Measurements from ENCODE around the gene NR6A1.

Gene NR6A1

DNA sequence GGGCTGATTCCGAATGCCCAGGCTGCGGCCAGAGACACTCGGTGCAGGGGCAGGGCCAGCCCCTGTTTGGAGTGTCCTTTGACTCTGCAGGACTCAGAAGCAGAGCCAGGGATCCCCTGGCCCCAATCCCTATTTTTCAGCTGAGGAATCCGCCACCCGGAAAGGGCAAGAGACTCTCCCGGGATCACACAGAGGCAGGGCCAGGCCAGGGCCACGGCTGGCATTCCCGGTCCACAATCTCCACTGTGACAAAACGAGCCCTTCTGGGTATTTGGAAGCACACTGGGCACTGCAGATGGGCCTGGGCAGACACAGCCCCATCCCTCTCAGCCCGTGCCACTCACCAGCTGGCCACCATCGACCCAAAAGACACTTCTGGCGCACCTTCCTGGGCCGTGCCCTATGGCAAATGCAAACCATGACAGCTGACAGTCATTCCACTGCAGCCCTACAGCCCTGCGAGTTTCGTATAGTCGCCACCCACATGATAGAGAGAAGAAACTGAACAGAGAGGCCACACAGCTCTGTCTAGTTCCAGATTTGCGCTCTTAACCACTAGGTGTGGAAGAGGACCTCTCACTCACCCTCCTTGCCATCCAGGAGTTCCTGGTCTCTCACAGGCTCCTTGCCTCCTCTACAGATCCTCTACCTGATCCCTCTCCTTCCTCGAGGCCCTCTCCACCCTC is 277.2 kb downstream of the NR6A1 start:
- no peak overlapping the region for H3K27ac ChIP-seq (replicated peaks)
- TF ChIP-seq, protein P1, sequence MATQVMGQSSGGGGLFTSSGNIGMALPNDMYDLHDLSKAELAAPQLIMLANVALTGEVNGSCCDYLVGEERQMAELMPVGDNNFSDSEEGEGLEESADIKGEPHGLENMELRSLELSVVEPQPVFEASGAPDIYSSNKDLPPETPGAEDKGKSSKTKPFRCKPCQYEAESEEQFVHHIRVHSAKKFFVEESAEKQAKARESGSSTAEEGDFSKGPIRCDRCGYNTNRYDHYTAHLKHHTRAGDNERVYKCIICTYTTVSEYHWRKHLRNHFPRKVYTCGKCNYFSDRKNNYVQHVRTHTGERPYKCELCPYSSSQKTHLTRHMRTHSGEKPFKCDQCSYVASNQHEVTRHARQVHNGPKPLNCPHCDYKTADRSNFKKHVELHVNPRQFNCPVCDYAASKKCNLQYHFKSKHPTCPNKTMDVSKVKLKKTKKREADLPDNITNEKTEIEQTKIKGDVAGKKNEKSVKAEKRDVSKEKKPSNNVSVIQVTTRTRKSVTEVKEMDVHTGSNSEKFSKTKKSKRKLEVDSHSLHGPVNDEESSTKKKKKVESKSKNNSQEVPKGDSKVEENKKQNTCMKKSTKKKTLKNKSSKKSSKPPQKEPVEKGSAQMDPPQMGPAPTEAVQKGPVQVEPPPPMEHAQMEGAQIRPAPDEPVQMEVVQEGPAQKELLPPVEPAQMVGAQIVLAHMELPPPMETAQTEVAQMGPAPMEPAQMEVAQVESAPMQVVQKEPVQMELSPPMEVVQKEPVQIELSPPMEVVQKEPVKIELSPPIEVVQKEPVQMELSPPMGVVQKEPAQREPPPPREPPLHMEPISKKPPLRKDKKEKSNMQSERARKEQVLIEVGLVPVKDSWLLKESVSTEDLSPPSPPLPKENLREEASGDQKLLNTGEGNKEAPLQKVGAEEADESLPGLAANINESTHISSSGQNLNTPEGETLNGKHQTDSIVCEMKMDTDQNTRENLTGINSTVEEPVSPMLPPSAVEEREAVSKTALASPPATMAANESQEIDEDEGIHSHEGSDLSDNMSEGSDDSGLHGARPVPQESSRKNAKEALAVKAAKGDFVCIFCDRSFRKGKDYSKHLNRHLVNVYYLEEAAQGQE (IDR thresholded peaks at IDR 0.05; ENCODE audit: insufficient replicate concordance, low read depth), result no peak
- TF ChIP-seq, protein P2, sequence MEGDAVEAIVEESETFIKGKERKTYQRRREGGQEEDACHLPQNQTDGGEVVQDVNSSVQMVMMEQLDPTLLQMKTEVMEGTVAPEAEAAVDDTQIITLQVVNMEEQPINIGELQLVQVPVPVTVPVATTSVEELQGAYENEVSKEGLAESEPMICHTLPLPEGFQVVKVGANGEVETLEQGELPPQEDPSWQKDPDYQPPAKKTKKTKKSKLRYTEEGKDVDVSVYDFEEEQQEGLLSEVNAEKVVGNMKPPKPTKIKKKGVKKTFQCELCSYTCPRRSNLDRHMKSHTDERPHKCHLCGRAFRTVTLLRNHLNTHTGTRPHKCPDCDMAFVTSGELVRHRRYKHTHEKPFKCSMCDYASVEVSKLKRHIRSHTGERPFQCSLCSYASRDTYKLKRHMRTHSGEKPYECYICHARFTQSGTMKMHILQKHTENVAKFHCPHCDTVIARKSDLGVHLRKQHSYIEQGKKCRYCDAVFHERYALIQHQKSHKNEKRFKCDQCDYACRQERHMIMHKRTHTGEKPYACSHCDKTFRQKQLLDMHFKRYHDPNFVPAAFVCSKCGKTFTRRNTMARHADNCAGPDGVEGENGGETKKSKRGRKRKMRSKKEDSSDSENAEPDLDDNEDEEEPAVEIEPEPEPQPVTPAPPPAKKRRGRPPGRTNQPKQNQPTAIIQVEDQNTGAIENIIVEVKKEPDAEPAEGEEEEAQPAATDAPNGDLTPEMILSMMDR (IDR thresholded peaks at IDR 0.05; ENCODE audit: insufficient read depth, low read length), result no peak
- no peak for TF ChIP-seq SPI1 (IDR thresholded peaks at IDR 0.05; ENCODE audit: borderline replicate concordance, low read depth)
- no peak for TF ChIP-seq GABPA (IDR thresholded peaks at IDR 0.05; ENCODE audit: low read depth)
- TF ChIP-seq POLR2AphosphoS5 (IDR thresholded peaks at IDR 0.05; ENCODE audit: low read depth), result no peak
- no peaks in the 10 kb centered on the region for H3K27me3 ChIP-seq (ENCODE audit: insufficient read depth, poor library complexity, severe bottlenecking)
- no peak for DNase-seq (ENCODE audit: low read depth in 1 of 2, low spot score in 1 of 2)
- no peak overlapping the region for H3K4me3 ChIP-seq (replicated peaks; ENCODE audit: insufficient read depth, low read length)

DNA sequence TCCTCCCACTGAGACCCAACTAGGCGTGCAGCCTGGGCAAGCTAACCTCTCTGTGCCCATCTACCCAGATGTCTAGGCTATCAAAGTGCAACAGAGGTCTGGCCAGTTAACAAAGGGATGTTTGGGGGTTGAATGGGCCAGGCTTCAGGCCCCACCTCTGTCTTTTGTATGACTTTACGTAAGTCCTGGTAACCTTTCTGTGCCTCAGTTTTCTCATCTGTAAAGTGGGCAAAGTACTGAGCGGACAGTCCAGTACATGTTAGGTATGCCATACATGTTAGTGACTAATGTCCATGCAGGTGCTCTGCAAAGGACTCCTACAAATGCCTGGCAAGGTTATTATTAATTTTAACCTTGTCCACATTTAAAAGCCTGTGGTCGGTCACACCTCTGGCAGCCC is 277.9 kb downstream of the NR6A1 start:
- H3K27me3 ChIP-seq (ENCODE audit: insufficient read depth, poor library complexity, severe bottlenecking), result no peaks in the 10 kb centered on the region
- TF ChIP-seq POLR2AphosphoS5 (IDR thresholded peaks at IDR 0.05; ENCODE audit: low read depth), result no peak
- TF ChIP-seq, protein P2 (IDR thresholded peaks at IDR 0.05; ENCODE audit: insufficient read depth, low read length), result no peak
- no peak for TF ChIP-seq GABPA (IDR thresholded peaks at IDR 0.05; ENCODE audit: low read depth)
- TF ChIP-seq, protein P1 (IDR thresholded peaks at IDR 0.05; ENCODE audit: insufficient replicate concordance, low read depth), result no peak
- TF ChIP-seq SPI1 (IDR thresholded peaks at IDR 0.05; ENCODE audit: borderline replicate concordance, low read depth), result no peak
- H3K27ac ChIP-seq (replicated peaks), result no peak overlapping the region
- H3K4me3 ChIP-seq (replicated peaks; ENCODE audit: insufficient read depth, low read length), result no peak overlapping the region
- no peak for DNase-seq (ENCODE audit: low read depth in 1 of 2, low spot score in 1 of 2)

DNA sequence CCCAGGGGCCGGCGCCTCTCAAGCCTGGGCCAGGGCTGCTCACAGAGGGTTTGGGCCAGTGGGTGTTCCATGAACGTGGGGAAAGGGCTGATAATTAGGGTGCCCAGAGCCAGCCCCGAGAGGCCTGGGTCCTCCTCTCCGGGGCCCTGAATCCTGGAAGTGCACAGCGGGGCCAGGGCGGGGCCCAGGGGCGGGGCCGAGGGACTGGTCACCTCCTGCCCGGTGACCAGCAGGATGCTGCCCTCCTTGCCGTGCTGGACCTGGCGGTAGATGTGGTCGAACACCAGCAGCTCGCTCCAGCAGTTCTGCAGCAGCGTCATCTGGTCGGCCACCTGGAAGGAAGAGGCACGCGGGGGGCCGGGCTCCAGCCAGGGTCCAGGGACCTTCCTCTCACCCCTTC is 278.3 kb downstream of the NR6A1 start:
- no peak for DNase-seq (ENCODE audit: low read depth in 1 of 2, low spot score in 1 of 2)
- no peak for TF ChIP-seq GABPA (IDR thresholded peaks at IDR 0.05; ENCODE audit: low read depth)
- TF ChIP-seq, protein P2 (IDR thresholded peaks at IDR 0.05; ENCODE audit: insufficient read depth, low read length), result no peak
- no peak for TF ChIP-seq SPI1 (IDR thresholded peaks at IDR 0.05; ENCODE audit: borderline replicate concordance, low read depth)
- TF ChIP-seq, protein P1 (IDR thresholded peaks at IDR 0.05; ENCODE audit: insufficient replicate concordance, low read depth), result no peak
- no peak for TF ChIP-seq POLR2AphosphoS5 (IDR thresholded peaks at IDR 0.05; ENCODE audit: low read depth)

More for the DNA sequence above, 278.3 kb downstream of the NR6A1 start:
- Histone ChIP-seq H3K4me3 (replicated peaks; ENCODE audit: insufficient read depth, low read length) (no peak overlapping the region), H3K27me3 (ENCODE audit: insufficient read depth, poor library complexity, severe bottlenecking) (no peaks in the 10 kb centered on the region), H3K27ac (replicated peaks) (no peak overlapping the region)

Measured in HL-60 (cell line).